Measurements from ENCODE around the gene MEPCE. TPM values are rescaled to one million over a fixed set of nuclear protein-coding genes. Genes with fewer than 3 reads are reported as not detected.

The MEPCE gene
- total RNA-seq, 1 donor from 2014 or later = 32.9 TPM

- TF ChIP-seq CTCF (IDR thresholded peaks at IDR 0.05) = no peak
- no peak for DNase-seq (ENCODE audit: low spot score in 2 of 2)
- H3K36me3 ChIP-seq = peaks cover 31 to 38% of the 10 kb centered on the region in 2 donors
- no peaks in the 10 kb centered on the region for H3K9me3 ChIP-seq
- no peak overlapping the region for H3K4me3 ChIP-seq
- peaks cover 15 to 24% of the 10 kb centered on the region in 2 donors for H3K4me1 ChIP-seq
- no peak overlapping the region for H3K27ac ChIP-seq
- H3K27me3 ChIP-seq = no peaks in the 10 kb centered on the region
- intact Hi-C loops (cut with DNase I) = no loop called here
These were observed 41.4 kb downstream of the MEPCE start for GRCh38 chr7:100471021-100471420.

GRCh38 chr7:100472121-100472851 is 42.7 kb downstream of the MEPCE start:
- TF ChIP-seq CTCF (IDR thresholded peaks at IDR 0.05) = no peak
- H3K36me3 ChIP-seq = peaks cover 24 to 30% of the 10 kb centered on the region in 2 donors
- H3K4me1 ChIP-seq = peaks cover 18 to 32% of the 10 kb centered on the region in 2 donors
- no peak overlapping the region for H3K4me3 ChIP-seq
- no peaks in the 10 kb centered on the region for H3K27me3 ChIP-seq
- no peaks in the 10 kb centered on the region for H3K9me3 ChIP-seq
- intact Hi-C loops (cut with DNase I) = no loop called here
- H3K27ac ChIP-seq = peak overlapping the region; percentile 70 to 74
- no peak for DNase-seq (ENCODE audit: low spot score in 2 of 2)

- no peaks in the 10 kb centered on the region for H3K9me3 ChIP-seq
- H3K36me3 ChIP-seq = peaks cover 23% of the 10 kb centered on the region in 2 donors
- H3K27me3 ChIP-seq = no peaks in the 10 kb centered on the region
- H3K4me1 ChIP-seq = peaks cover 24 to 39% of the 10 kb centered on the region in 2 donors
- no peak overlapping the region for H3K4me3 ChIP-seq
- peak overlapping the region; percentile 70 to 74 for H3K27ac ChIP-seq
- peak in 1 of 2 donors; percentile 78 for DNase-seq (ENCODE audit: low spot score in 2 of 2)
- intact Hi-C loops (cut with DNase I) = no loop called here
- no peak for TF ChIP-seq CTCF (IDR thresholded peaks at IDR 0.05)
These were observed 43.3 kb downstream of the MEPCE start for GRCh38 chr7:100472854-100473499.

- Histone ChIP-seq H3K9me3 (no peaks in the 10 kb centered on the region), H3K4me1 (peaks cover 24 to 40% of the 10 kb centered on the region in 2 donors), H3K36me3 (peaks cover 13 to 14% of the 10 kb centered on the region in 2 donors), H3K27me3 (no peaks in the 10 kb centered on the region), H3K27ac (peak overlapping the region; percentile 74 to 83), H3K4me3 (peak overlapping the region; percentile 90 to 92)
- no peak for DNase-seq (ENCODE audit: low spot score in 2 of 2)
- TF ChIP-seq CTCF (IDR thresholded peaks at IDR 0.05) = no peak
- intact Hi-C loops (cut with DNase I) = no loop called here
These were observed 45.9 kb downstream of the MEPCE start for GRCh38 chr7:100475549-100475948.

- Histone ChIP-seq H3K36me3 (peaks cover 10 to 14% of the 10 kb centered on the region in 2 donors), H3K4me3 (peak overlapping the region; percentile 90 to 92), H3K4me1 (peaks cover 24 to 40% of the 10 kb centered on the region in 2 donors), H3K27me3 (no peaks in the 10 kb centered on the region), H3K27ac (peak overlapping the region; percentile 74 to 83), H3K9me3 (no peaks in the 10 kb centered on the region)
- intact Hi-C loops (cut with DNase I) = no loop called here
- no peak for TF ChIP-seq CTCF (IDR thresholded peaks at IDR 0.05)
- DNase-seq (ENCODE audit: low spot score in 2 of 2) = no peak
These were observed 46.6 kb downstream of the MEPCE start for GRCh38 chr7:100476101-100476780.

Measured in ascending aorta (tissue), 2 donors.